C4-2B (cell line): ENCODE data around the gene ANTXR2.

Experiments
- CTCF ChIP-seq: fragments of 450-650 bp; conservative IDR thresholded peaks from 2 replicates; pipeline ENCODE4 v1.5.1; 2017; ENCODE audit warnings: mild to moderate bottlenecking
- ZFX ChIP-seq: fragments of 450-650 bp; IDR thresholded peaks from 2 replicates; pipeline ENCODE4 v1.6.1; 2017

DNA sequence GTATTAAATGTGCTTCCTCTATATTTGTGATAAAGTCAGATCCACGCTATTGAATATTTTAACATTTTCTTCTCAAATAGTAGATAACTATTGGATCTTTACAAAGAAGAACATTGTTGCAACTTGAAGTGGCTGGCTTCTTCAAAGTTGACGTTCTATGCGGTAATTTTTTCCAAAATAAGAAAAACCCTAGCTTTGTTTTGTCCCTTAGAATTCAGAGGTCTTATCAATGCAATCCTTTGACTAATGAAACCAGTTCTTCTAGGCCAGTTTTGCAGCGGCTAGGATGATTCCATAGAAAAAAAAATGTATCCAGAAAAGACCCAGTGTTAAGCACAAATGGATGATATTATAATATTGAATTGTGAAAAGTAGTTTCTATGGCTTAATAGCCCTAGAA is 89.6 kb downstream of the ANTXR2 start:
- no peak for TF ChIP-seq CTCF
- TF ChIP-seq ZFX = no peak
